Measurements from ENCODE around the gene SLC41A3. TPM values are rescaled to one million over a fixed set of nuclear protein-coding genes. Genes with fewer than 3 reads are reported as not detected.
"Not testable (repeated sequence)": the region's sequence is repeated elsewhere in the genome, so short reads cannot be mapped to it uniquely, and the experiment has no call there.

SLC41A3 gene
- total RNA-seq, 3 donors from 2014 or later = 23.0 to 33.9 (median 31.2) TPM

DNA sequence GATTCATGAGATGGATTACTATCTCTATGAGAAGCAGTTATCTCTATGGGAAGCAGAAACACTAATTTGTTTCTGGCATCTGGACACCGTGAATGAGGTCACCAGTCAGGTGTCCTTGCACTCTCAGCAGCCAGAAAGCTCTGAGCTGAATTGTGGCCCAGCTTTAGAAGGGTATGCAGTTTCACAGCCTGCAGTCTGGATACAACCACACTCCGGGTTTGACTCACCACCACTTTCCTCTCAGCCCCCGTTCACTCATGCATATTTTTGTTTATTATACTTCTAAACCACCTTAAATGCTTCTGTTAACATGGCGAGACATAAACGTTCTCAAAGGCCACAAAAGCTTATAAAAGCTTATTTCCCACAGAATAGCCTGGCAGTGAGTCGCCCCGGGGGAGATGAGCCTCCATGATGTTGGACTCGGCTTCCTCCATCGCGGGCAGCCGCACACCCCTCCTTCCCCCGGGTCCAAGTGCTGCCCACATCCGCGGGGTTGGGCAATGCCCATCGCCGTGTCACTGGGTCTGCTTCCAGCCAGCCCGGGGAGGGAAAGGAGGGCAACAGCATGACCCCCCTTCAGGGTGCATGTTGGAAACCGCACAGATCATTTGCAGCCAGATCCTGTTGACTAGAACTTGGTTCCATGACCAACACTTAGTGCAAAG, 16.8 kb upstream of the SLC41A3 start:
- TF ChIP-seq, protein P1, sequence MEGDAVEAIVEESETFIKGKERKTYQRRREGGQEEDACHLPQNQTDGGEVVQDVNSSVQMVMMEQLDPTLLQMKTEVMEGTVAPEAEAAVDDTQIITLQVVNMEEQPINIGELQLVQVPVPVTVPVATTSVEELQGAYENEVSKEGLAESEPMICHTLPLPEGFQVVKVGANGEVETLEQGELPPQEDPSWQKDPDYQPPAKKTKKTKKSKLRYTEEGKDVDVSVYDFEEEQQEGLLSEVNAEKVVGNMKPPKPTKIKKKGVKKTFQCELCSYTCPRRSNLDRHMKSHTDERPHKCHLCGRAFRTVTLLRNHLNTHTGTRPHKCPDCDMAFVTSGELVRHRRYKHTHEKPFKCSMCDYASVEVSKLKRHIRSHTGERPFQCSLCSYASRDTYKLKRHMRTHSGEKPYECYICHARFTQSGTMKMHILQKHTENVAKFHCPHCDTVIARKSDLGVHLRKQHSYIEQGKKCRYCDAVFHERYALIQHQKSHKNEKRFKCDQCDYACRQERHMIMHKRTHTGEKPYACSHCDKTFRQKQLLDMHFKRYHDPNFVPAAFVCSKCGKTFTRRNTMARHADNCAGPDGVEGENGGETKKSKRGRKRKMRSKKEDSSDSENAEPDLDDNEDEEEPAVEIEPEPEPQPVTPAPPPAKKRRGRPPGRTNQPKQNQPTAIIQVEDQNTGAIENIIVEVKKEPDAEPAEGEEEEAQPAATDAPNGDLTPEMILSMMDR (IDR thresholded peaks at IDR 0.05) = no peak
- H3K36me3 ChIP-seq (ENCODE audit: low read depth) = no peaks in the 10 kb centered on the region
- H3K4me3 ChIP-seq = no peak overlapping the region
- ATAC-seq = no peak
- peaks cover 16% of the 10 kb centered on the region for H3K9me3 ChIP-seq
- H3K4me1 ChIP-seq (ENCODE audit: low read depth) = no peaks in the 10 kb centered on the region
- no peak for DNase-seq
- intact Hi-C loops (cut with DNase I, micrococcal nuclease) = no loop called here

DNA sequence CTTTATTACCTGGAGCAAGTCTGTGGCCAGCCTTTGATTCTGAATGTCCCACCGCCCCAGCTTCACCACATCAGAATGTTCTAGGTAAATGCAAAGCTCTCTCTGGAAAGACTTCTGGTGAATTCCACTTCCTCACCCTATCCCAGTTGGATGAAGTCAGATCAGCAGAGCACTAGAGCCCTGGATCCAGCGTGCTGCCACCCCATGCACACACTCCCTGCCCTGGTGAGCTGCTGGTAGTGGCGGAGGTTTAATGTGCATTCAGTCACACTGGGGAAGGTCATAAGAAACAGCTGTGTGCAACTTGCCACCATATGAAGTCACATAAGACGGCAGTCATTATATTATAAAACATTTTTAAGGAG, 16.3 kb upstream of the SLC41A3 start:
- intact Hi-C loops (cut with DNase I, micrococcal nuclease) = no loop called here
- Histone ChIP-seq H3K4me3 (no peak overlapping the region), H3K9me3 (peaks cover 20% of the 10 kb centered on the region), H3K36me3 (ENCODE audit: low read depth) (no peaks in the 10 kb centered on the region), H3K4me1 (ENCODE audit: low read depth) (no peaks in the 10 kb centered on the region)
- ATAC-seq = no peak
- DNase-seq = no peak
- TF ChIP-seq, protein P1 (IDR thresholded peaks at IDR 0.05) = no peak

DNA sequence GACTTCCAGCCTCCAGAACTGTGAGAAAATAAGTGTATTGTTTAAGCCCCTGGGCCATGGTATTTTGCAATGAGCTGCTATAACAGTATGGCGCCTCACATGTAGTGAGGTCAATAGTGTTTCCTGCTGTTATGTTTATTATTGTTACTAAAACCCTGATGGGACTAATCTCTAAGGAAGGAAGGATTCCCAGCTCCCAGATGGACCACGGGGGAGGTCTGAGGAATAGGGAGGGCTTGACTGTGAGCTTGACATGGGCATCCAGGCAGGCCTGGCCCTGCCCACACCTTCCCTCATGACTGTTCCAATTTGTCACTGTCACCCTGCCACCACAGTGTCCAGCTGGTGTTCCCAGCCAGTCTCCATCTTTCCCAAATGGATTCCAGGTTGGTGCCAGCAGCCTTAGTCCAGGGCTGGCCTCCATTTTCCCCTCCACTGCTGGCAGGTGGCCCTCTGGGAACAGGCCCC, 14.5 kb upstream of the SLC41A3 start:
- intact Hi-C loops (cut with DNase I, micrococcal nuclease) = no loop called here
- Histone ChIP-seq H3K36me3 (ENCODE audit: low read depth) (no peaks in the 10 kb centered on the region), H3K9me3 (peaks cover 24% of the 10 kb centered on the region), H3K4me1 (ENCODE audit: low read depth) (no peaks in the 10 kb centered on the region), H3K4me3 (no peak overlapping the region)
- ATAC-seq (no peak), DNase-seq (no peak)
- TF ChIP-seq, protein P1 (IDR thresholded peaks at IDR 0.05) = no peak

DNA sequence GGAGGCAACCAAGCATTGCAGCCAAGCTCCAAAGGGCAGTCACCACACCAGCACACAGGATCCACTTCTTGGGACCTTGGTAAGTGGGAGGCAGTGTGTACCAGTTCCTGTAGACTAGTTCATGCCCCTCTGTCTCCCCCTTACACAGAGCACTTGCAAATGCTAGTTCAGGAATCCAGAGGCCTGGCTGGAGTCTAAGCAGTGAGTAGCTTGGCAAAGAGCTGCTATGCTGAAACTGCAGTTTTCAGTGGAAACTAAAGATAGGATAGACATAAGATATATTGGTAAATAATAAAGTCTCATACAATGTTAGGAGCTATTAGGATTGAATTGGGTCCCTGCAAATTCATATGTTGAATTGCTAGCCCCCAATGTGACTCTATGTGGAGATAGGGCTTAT, 13.9 kb upstream of the SLC41A3 start:
- no peak for ATAC-seq
- Histone ChIP-seq H3K36me3 (ENCODE audit: low read depth) (no peaks in the 10 kb centered on the region), H3K9me3 (peaks cover 24% of the 10 kb centered on the region), H3K4me3 (no peak overlapping the region), H3K4me1 (ENCODE audit: low read depth) (no peaks in the 10 kb centered on the region)
- intact Hi-C loops (cut with DNase I, micrococcal nuclease) = no loop called here
- no peak for DNase-seq
- TF ChIP-seq, protein P1 (IDR thresholded peaks at IDR 0.05) = no peak

DNA sequence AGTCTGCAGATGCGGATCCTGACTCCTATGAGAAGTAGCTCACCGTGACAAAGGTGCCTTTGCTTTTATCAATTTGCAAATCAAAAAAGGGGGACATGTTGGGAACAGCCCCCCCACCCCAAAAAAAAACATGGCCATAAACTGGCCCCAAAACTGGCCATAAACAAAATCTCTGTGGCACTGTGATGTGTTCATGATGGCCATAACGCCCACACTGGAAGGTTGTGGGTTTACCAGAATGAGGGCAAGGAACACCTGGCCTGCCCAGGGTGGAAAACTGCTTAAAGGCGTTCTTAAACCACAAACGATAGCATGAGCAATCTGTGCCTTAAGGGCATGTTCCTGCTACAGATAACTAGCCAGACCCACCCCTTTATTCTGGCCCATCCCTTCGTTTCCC, 12.3 kb upstream of the SLC41A3 start:
- H3K4me3 ChIP-seq; H3K4me1 ChIP-seq (ENCODE audit: low read depth); intact Hi-C loops (cut with DNase I, micrococcal nuclease); ATAC-seq; H3K36me3 ChIP-seq (ENCODE audit: low read depth); DNase-seq: not testable (repeated sequence)
- H3K9me3 ChIP-seq = peaks cover 28% of the 10 kb centered on the region

DNA sequence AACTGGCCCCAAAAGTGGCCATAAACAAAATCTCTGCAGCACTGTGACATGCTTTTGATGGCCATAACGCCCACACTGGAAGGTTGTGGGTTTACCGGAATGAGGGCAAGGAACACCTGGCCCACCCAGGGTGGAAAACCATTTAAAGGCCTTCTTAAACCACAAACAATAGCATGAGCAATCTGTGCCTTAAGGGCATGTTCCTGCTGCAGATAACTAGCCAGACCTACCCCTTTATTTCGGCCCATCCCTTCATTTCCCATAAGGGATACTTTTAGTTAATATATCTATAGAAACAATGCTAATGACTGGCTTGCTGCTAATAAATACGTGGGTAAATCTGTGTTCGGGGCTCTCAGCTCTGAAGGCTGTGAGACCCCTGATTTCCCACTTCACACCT, 8.2 kb upstream of the SLC41A3 start:
- peaks cover 26% of the 10 kb centered on the region for H3K9me3 ChIP-seq
- ATAC-seq; intact Hi-C loops (cut with DNase I, micrococcal nuclease); H3K4me3 ChIP-seq; H3K36me3 ChIP-seq (ENCODE audit: low read depth); H3K4me1 ChIP-seq (ENCODE audit: low read depth); DNase-seq: not testable (repeated sequence)

Data from mucosa of descending colon (tissue), 3 donors.